Panc1 (cell line): Measurements from ENCODE around the gene SUGCT.

Experiments
- CTCF ChIP-seq: fragments of 450-650 bp; IDR thresholded peaks from 2 replicates; pipeline ENCODE4 v1.5.1; 2017; ENCODE audit warnings: mild to moderate bottlenecking
- POLR2AphosphoS5 ChIP-seq: IDR thresholded peaks from 2 replicates; pipeline ENCODE4 v1.6.1; 2012; ENCODE audit warnings: mild to moderate bottlenecking, low read depth, low read length, moderate library complexity
- TCF7L2 ChIP-seq: IDR thresholded peaks from 2 replicates; pipeline ENCODE4 v1.6.1; 2011; ENCODE audit warnings: mild to moderate bottlenecking, low read depth, low read length, inconsistent platforms

GRCh38 chr7:40698214-40698920 is 563.6 kb downstream of the SUGCT start:
- no peak for TF ChIP-seq CTCF
- no peak for TF ChIP-seq POLR2AphosphoS5
- TF ChIP-seq TCF7L2, result no peak
